B cell (primary cell): ENCODE measurements around the gene CPEB2. TPM values are rescaled to one million over a fixed set of nuclear protein-coding genes. Genes with fewer than 3 reads are reported as not detected.

Experiments used
- ATAC-seq: fragments of 200-7000 bp; cut with Tn5 transposase; one replicate; pipeline ENCODE4 v1.10.0; 2021; ENCODE audit warnings: low read depth, mild to moderate bottlenecking, moderate number of reproducible peaks, moderate library complexity
- CTCF ChIA-PET: fragments of 350-600 bp; sonication (Branson Sonifier 250); formaldehyde crosslinking; loops from one replicate; lab custom pipeline; 2021; ENCODE audit warnings: antibody characterized with exemption, inconsistent platforms; lab: Charles Lee
- POLR2A ChIA-PET: fragments of 350-600 bp; sonication (Branson Sonifier 250); formaldehyde crosslinking; loops from one replicate; lab custom pipeline; 2021; ENCODE audit warnings: antibody characterized with exemption; lab: Charles Lee
- DNase-seq: peaks from one replicate; pipeline ENCODE4 v3.0.0; 2013
- H2AFZ ChIP-seq: 2 replicates; pipeline ENCODE4 v1.6.1; 2012; ENCODE audit warnings: mild to moderate bottlenecking, low read depth, low read length; ENCODE audit not compliant: insufficient read depth, poor library complexity, severe bottlenecking
- H3K27ac ChIP-seq, 2 donors: 1 replicate in 1 of 2; 2 replicates in 1 of 2; pipeline ENCODE4 v1.5.1; 2012 to 2013; ENCODE audit warnings: low read length in 2 of 2, mild to moderate bottlenecking in 2 of 2, moderate library complexity in 1 of 2
- H3K27me3 ChIP-seq, 4 experiments: fragments of 200-600 bp in 1 of 4; sonication (generic) in 1 of 4; replicated peaks in 1 of 4; 1 replicate in 2 of 4; 2 replicates in 2 of 4; pipeline versions ENCODE4 v1.6.1 to v1.7.0; 2013 to 2016; ENCODE audit warnings: low read length in 3 of 4, mild to moderate bottlenecking in 2 of 4, mixed read lengths in 1 of 4, moderate library complexity in 1 of 4; ENCODE audit not compliant: insufficient read depth in 4 of 4, control insufficient read depth in 3 of 4; ENCODE audit errors: control extremely low read depth in 1 of 4
- H3K36me3 ChIP-seq, 2 experiments: replicated peaks in 1 of 2; 1 replicate in 1 of 2; 2 replicates in 1 of 2; pipeline versions ENCODE4 v1.6.1 to v1.7.1; 2013; ENCODE audit warnings: low read length in 1 of 2; ENCODE audit not compliant: insufficient read depth in 2 of 2, control insufficient read depth in 1 of 2; ENCODE audit errors: control extremely low read depth in 1 of 2, extremely low read depth in 1 of 2
- H3K4me1 ChIP-seq, 2 donors: fragments of 200-600 bp in 1 of 2; sonication (generic) in 1 of 2; 1 replicate in 1 of 2; 2 replicates in 1 of 2; pipeline versions ENCODE4 v1.5.1 to v1.6.1; 2013 to 2017; ENCODE audit warnings: low read length in 2 of 2; ENCODE audit not compliant: control insufficient read depth in 2 of 2, insufficient read depth in 2 of 2
- H3K4me2 ChIP-seq: replicated peaks from 2 replicates; pipeline ENCODE3; 2012; ENCODE audit warnings: mild to moderate bottlenecking, low read depth, low read length; ENCODE audit not compliant: poor library complexity, severe bottlenecking
- H3K4me3 ChIP-seq, 5 experiments: fragments of 200-600 bp in 1 of 5; sonication (generic) in 1 of 5; 1 replicate in 3 of 5; 2 replicates in 2 of 5; pipeline versions ENCODE4 v1.5.1 to v1.7.0; 2011 to 2016; ENCODE audit warnings: low read length in 4 of 5, mild to moderate bottlenecking in 4 of 5, low read depth in 2 of 5, control low read depth in 1 of 5, moderate library complexity in 1 of 5; ENCODE audit not compliant: insufficient read depth in 1 of 5; ENCODE audit errors: control extremely low read depth in 1 of 5, extremely low read depth in 1 of 5
- H3K79me2 ChIP-seq: fragments of 200-600 bp; sonication (generic); one replicate; pipeline ENCODE4 v1.6.0; 2016; ENCODE audit warnings: low read length; ENCODE audit not compliant: control insufficient read depth, insufficient read depth
- H3K9ac ChIP-seq: fragments of 200-600 bp; sonication (generic); 2 replicates; pipeline ENCODE4 v1.6.1; 2017; ENCODE audit warnings: mild to moderate bottlenecking, low read length, moderate library complexity
- H3K9me3 ChIP-seq, 3 donors: one replicate each; pipeline versions ENCODE4 v1.6.1 to v1.7.1; 2013; ENCODE audit warnings: low read length in 2 of 3; ENCODE audit not compliant: control insufficient read depth in 2 of 3, insufficient read depth in 1 of 3; ENCODE audit errors: control extremely low read depth in 1 of 3
- H4K20me1 ChIP-seq: 2 replicates; pipeline ENCODE4 v1.6.0; 2012; ENCODE audit warnings: mild to moderate bottlenecking, low read length; ENCODE audit not compliant: insufficient read depth, control insufficient read depth, poor library complexity, severe bottlenecking
- H3K27ac Mint-ChIP-seq: one replicate; pipeline ENCODE4 v1.8.0; 2021; ENCODE audit warnings: mixed read lengths
- H3K27me3 Mint-ChIP-seq: one replicate; pipeline ENCODE4 v1.8.0; 2021; ENCODE audit warnings: mixed read lengths
- H3K4me1 Mint-ChIP-seq: one replicate; pipeline ENCODE4 v1.8.0; 2021; ENCODE audit warnings: mixed read lengths
- H3K4me3 Mint-ChIP-seq: one replicate; pipeline ENCODE4 v1.8.0; 2021; ENCODE audit warnings: mixed read lengths
- H3K9me3 Mint-ChIP-seq: one replicate; pipeline ENCODE4 v1.8.0; 2022; ENCODE audit warnings: mixed read lengths; ENCODE audit not compliant: insufficient read depth
- EZH2 ChIP-seq: IDR thresholded peaks from 2 replicates; pipeline ENCODE4 v1.6.1; 2012; ENCODE audit warnings: borderline replicate concordance, low read depth, mild to moderate bottlenecking, moderate library complexity, low read length; ENCODE audit not compliant: insufficient read depth, poor library complexity, severe bottlenecking
- WGBS: methylation state at CpG from one replicate; pipeline ENCODE4 v1.1.5; 2013; ENCODE audit warnings: missing lambda C conversion rate; ENCODE audit not compliant: insufficient coverage; 5-methylcytosine and 5-hydroxymethylcytosine counted together
- intact Hi-C: fragments of 100-400 bp; cut with micrococcal nuclease; formaldehyde crosslinking; loops from one replicate; pipeline ENCODE4 v1.10.0; 2022
- polyA plus RNA-seq: library from polyadenylated mRNA; depleted of rRNA; stranded (reverse); fragments of >200 nt; gene quantifications from 2 replicates; pipeline ENCODE4 v1.2.3, GENCODE V29; 2012
- total RNA-seq, 2 donors: library from RNA; stranded (reverse); fragments of 120-200 nt in 1 of 2; gene quantifications; 1 replicate in 1 of 2; 2 replicates in 1 of 2; pipeline versions ENCODE4 v1.2.3 to v1.2.4, GENCODE V29; 2013 to 2022
- TF ChIP-seq, protein P1 (sequence below): fragments of 200-600 bp; IDR thresholded peaks from one replicate; pipeline ENCODE4 v1.8.0; 2022; ENCODE audit warnings: antibody characterized with exemption, mild to moderate bottlenecking

Gene CPEB2
- total and polyA plus RNA-seq, 2 donors (not counting 1 experiment from before 2014, with no cell fraction given): 3.2 to 18.0 TPM

GRCh38 chr4:15034071-15034764 is 31.9 kb downstream of the CPEB2 start:
- no peaks in the 10 kb centered on the region for H3K27me3 ChIP-seq
- intact Hi-C loops: no loop called here
- H3K4me1 ChIP-seq: no peaks in the 10 kb centered on the region
- ATAC-seq (no peak), DNase-seq (no peak)
- H3K27me3 Mint-ChIP-seq: no peaks in the 10 kb centered on the region
- no peak overlapping the region for H3K4me3 ChIP-seq
- peaks cover 16% of the 10 kb centered on the region for H3K79me2 ChIP-seq
- H3K9ac ChIP-seq: no peak overlapping the region
- H3K9me3 ChIP-seq: no peaks in the 10 kb centered on the region
- no peaks in the 10 kb centered on the region for H3K4me1 Mint-ChIP-seq
- TF ChIP-seq, protein P1, sequence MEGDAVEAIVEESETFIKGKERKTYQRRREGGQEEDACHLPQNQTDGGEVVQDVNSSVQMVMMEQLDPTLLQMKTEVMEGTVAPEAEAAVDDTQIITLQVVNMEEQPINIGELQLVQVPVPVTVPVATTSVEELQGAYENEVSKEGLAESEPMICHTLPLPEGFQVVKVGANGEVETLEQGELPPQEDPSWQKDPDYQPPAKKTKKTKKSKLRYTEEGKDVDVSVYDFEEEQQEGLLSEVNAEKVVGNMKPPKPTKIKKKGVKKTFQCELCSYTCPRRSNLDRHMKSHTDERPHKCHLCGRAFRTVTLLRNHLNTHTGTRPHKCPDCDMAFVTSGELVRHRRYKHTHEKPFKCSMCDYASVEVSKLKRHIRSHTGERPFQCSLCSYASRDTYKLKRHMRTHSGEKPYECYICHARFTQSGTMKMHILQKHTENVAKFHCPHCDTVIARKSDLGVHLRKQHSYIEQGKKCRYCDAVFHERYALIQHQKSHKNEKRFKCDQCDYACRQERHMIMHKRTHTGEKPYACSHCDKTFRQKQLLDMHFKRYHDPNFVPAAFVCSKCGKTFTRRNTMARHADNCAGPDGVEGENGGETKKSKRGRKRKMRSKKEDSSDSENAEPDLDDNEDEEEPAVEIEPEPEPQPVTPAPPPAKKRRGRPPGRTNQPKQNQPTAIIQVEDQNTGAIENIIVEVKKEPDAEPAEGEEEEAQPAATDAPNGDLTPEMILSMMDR: no peak
- TF ChIP-seq EZH2: no peak
- CTCF ChIA-PET: no interaction called here
- H2AFZ ChIP-seq: no peak overlapping the region
- WGBS: 95% methylated on average over 4 of the region's 6 CpGs
- H4K20me1 ChIP-seq: no peaks in the 10 kb centered on the region
- no peak overlapping the region for H3K4me3 Mint-ChIP-seq
- POLR2A ChIA-PET: no interaction called here
- H3K36me3 ChIP-seq: peaks cover 2 to 14% of the 10 kb centered on the region in 2 experiments
- H3K27ac ChIP-seq: no peak overlapping the region
- H3K4me2 ChIP-seq: no peak overlapping the region
- no peak overlapping the region for H3K27ac Mint-ChIP-seq
- H3K9me3 Mint-ChIP-seq: no peaks in the 10 kb centered on the region

DNA sequence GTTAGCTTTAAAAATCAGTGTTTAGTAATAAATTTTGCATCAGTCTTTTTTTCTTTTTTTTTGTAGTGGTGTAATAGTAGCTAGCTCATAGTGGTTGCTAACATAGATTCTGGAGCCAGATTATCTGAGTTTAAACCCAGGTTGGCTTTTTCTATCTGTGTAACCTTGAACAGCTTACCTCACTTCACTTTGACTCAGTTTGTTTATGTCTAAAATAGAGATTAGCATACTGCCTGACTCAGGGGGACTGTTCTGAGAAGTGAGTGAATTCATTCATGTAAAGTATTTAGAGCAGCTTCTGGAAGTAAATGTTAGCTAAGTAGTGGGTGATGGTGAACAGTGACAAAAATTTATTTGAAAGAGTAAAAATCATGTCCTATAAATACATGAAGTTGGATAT is 32.9 kb downstream of the CPEB2 start:
- CTCF ChIA-PET: no interaction called here
- no peak overlapping the region for H3K4me3 Mint-ChIP-seq

More for the DNA sequence above, 32.9 kb downstream of the CPEB2 start:
- no peak overlapping the region for H3K27ac Mint-ChIP-seq
- Histone ChIP-seq H3K4me2 (no peak overlapping the region), H2AFZ (no peak overlapping the region), H4K20me1 (no peaks in the 10 kb centered on the region), H3K4me1 (no peaks in the 10 kb centered on the region), H3K9ac (no peak overlapping the region), H3K9me3 (no peaks in the 10 kb centered on the region), H3K4me3 (no peak overlapping the region), H3K27ac (no peak overlapping the region), H3K36me3 (peaks cover 0 to 14% of the 10 kb centered on the region in 2 experiments), H3K79me2 (peaks cover 12% of the 10 kb centered on the region), H3K27me3 (no peaks in the 10 kb centered on the region)
- no peaks in the 10 kb centered on the region for H3K9me3 Mint-ChIP-seq
- TF ChIP-seq, protein P1: no peak
- no peak for TF ChIP-seq EZH2
- DNase-seq: no peak
- ATAC-seq: no peak
- no peaks in the 10 kb centered on the region for H3K4me1 Mint-ChIP-seq
- intact Hi-C loops: no loop called here
- POLR2A ChIA-PET: no interaction called here
- H3K27me3 Mint-ChIP-seq: no peaks in the 10 kb centered on the region
